Measurements from ENCODE around the gene MAGIX.
"Not testable (repeated sequence)": the region's sequence is repeated elsewhere in the genome, so short reads cannot be mapped to it uniquely, and the experiment has no call there.

MAGIX gene

GRCh38 chrX:49161632-49162031 lies 926 bp upstream of the MAGIX start:
- no peak for DNase-seq (ENCODE audit: low spot score)

- peak; percentile 68 for DNase-seq (ENCODE audit: low spot score)
Observed at GRCh38 chrX:49163555-49164419, 1.2 kb downstream of the MAGIX start.

DNA sequence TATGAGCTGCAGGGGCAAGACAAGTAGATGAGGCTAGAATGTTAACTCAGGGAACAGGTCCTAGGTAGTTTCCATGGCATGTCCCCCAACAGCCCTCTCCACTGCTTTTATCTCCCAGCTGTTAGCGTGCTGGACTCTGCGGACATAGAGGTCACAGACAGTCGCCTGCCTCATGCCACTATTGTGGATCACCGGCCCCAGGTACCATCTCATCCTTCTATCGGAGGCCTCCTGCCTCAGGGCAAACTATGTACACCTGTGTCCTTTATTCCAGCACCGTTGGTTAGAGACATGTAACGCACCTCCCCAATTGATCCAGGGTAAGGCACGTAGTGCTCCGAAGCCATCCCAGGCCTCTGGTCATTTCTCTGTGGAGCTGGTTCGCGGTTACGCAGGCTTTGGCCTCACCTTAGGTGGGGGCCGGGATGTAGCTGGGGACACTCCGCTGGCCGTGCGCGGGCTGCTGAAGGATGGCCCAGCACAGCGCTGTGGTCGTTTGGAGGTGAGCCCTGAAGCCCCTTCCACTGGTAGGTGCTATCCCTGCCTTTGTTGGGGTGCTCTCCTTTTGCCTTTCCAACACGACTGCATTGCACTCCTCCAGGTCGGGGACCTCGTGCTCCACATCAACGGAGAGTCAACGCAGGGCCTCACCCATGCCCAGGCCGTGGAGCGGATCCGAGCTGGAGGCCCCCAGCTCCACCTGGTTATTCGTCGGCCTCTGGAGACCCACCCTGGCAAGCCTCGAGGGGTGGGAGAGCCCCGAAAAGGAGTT lies 2.2 kb downstream of the MAGIX start:
- no peak for DNase-seq (ENCODE audit: low spot score)

GRCh38 chrX:49165901-49166881 lies 3.6 kb downstream of the MAGIX start:
- DNase-seq (ENCODE audit: low spot score), result peak; percentile 55

DNA sequence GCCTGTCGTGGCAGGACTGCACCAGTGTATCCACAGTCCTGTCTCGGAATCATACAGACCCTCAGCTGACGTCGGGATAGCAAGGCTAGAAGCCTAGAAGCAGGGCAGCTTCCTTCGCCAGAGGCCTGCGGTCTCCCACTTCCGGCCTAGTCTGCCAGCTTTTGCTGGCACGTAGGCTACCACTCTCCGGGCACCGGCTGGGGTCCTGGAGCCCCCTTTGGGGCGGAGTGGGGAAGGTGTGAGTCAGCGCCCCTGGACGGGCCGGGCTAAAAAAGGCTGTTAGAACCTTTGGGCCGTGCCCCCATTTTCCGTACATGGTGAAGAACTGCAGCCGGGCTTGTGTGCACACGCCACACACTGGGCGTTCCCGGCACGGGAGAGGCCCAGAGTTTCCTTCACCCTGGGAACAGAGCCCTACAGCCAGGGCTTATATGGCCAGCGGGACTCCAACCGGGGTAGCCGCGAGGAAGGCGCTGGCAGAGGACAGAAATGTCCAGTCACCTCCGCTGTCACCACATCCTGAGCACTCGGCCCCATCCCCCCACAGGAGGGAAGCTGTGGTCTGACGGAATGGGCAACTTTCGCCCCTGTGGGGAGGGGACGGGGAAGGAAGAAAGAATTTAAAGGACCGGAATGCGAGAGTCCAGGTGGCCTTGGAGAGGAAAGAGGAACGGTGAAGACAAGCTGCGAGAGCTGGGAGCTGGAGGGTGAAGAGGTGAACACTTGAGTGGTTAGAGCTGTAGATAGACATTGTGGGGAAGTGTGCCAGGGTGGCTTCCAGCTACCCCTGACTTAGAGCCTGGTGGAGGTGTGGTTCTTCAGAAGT lies 4.6 kb downstream of the MAGIX start:
- DNase-seq (ENCODE audit: low spot score), result no peak

DNA sequence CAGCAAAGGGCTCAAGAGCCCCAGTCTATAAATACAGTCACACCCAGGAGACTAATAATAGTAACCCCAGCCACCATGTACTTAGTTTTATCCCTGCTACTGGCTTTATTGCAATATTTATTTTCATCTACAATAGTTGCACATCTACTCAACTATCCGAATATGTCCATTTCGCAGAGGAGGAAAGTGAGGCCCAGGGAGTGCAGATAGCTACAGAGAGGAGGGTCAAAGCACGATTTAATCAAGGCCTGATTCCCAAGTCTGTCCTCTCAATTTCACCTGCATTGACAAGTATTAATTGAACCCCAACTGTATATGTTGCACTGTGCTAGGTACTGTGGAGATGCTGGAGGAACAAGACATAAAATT lies 5.2 kb downstream of the MAGIX start:
- DNase-seq (ENCODE audit: low spot score), result no peak

DNA sequence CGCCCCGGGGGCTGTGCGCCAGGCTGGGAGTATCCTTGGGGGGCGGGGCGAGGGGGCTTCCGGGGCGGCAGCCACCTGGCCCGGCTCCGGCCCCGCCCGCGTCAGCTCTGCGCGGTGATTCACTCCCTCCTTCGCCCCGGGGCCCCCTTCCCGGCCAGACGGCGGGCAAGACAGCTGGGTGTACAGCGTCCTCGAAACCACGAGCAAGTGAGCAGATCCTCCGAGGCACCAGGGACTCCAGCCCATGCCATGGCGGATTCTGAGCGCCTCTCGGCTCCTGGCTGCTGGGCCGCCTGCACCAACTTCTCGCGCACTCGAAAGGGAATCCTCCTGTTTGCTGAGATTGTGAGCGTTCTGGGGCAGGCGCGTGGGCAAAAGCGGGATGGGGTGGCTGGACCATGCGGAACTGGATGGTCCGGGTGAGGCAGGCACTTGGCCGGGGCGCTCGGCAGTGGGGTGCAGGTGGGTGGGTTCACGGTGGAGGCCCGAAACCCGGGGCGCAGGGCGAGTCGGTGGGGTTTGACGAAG lies 9.3 kb downstream of the MAGIX start, which contains the start of gene PLP2:
PLP2 (plus strand) TSS at position 147 of the 528 bp plus-strand sequence; CDS start at position 250, 103 bp downstream.
- DNase-seq (ENCODE audit: low spot score), result no peak

DNA sequence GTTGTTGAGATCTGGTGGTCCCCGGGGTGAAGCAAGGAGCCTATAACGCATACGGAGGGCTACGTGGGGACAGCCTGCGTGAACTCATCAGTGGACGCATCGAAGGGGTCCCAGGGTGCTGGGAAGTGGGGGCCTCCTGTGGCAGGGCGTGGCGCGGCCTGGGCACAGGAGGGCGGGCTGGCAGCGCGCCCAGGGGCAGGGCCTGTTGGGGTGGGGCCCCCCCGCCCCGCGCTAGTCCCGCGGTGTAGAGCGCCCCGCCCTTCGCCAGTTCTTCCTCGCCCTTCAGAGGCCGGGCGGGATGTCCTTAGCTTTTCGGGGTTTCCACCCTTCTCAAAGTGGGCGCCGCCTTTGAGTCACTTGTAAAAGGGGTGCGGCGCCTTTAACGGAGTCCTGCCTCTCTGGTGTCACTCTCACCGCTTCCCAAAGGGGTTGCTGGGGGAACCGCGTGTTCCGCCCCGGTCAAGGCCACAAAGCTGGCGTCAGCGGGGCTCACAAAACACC lies 9.8 kb downstream of the MAGIX start:
- no peak for DNase-seq (ENCODE audit: low spot score)

- DNase-seq (ENCODE audit: low spot score), result not testable (repeated sequence)
Observed at GRCh38 chrX:49173544-49173943, 11.0 kb downstream of the MAGIX start.

DNA sequence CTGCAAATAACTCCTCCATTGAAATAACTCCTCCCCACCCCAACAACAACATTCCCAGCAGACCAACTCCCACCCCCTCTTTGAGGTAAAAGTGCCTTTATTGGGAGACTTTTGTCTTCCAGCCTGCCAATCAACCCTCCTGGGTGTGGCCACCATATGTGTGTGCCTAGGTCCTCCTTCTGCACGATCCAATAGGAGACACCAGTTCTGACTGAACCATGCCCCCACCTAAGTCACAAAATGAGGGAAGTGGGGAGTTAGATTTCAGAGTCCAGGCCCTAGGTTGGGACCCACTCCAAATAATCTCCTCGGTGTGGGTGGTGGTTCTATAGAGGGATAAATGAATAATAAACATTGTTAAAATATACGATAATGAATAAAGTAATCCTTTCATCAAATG lies 12.2 kb downstream of the MAGIX start:
- DNase-seq (ENCODE audit: low spot score), result no peak

DNA sequence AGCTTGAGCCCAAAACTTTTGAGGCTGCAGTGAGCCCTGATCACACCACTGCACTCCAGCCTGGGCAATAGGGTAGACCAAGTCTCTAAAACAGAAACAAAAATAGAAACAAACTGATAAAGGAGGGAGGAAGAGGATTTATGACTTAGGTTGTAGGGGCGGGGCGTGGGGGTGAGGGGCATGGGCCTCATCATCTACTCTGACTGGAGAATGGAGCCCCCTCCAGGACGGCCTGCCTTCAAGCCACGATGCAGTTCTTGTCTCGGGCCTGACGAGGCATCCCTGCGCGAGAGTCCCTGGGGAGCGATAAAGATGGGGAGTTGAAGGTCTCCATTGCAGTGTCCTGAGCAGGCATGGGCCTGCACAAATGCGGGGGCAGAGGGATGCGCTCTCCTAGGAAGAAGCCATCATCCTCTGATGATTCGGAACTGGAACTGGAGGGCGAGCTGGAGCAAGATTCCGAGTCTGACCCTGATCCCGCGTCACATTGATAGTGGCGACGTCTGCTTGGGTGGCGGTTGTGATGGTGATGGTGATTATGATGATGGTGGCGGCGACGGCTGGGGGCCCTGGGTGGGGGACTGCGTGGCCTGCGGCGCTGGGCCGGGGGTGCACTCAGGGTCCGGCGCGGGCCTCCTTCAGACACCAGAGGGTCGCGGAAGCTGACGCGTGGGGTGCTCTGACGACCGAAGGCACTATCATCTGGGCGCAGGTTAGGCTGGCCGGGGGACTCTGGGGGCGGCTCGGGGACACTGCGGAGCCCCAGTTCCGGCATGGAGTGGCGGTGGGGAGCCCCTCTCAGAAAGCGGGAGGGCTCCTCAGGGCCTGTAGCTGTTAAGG lies 13.1 kb downstream of the MAGIX start:
- no peak for DNase-seq (ENCODE audit: low spot score)

GRCh38 chrX:49176421-49177326 lies 14.1 kb downstream of the MAGIX start:
- no peak for DNase-seq (ENCODE audit: low spot score)

DNA sequence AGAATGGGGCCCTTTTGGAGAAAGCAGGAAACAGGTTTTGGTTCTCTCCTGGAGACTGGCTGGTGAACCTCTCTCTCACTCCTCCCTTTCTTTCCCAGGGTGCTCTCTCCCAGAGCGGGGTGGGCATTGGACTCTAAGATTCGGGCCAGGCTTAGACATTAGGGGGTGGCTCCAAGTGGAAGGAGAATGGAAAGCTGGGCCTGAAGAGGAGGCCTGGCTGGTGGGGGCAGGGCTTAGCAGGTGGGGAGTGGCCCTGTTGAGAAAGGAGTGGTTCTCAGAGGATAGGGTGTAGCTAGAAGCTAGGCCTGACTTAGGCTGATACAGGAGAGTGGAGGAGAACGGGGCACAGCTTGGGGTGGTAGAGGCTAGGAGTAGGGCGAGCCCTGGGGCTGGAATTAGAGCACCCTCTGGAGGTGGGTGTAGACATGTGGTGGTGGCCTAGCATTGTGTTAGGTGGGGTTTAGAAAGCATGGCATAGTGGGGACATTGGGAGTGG lies 14.8 kb downstream of the MAGIX start:
- DNase-seq (ENCODE audit: low spot score), result no peak

- no peak for DNase-seq (ENCODE audit: low spot score)
Observed at GRCh38 chrX:49177873-49178480, 15.4 kb downstream of the MAGIX start.

- no peak for DNase-seq (ENCODE audit: low spot score)
Observed at GRCh38 chrX:49178537-49178936, 16.0 kb downstream of the MAGIX start.

- no peak for DNase-seq (ENCODE audit: low spot score)
Observed at GRCh38 chrX:49179358-49179757, 16.8 kb downstream of the MAGIX start.

GRCh38 chrX:49183701-49184281 lies 21.2 kb downstream of the MAGIX start:
- no peak for DNase-seq (ENCODE audit: low spot score)
